IPS-20b (cell line): Measurements from ENCODE around the gene ZNF763.
"Not testable (repeated sequence)": the region's sequence is repeated elsewhere in the genome, so short reads cannot be mapped to it uniquely, and the experiment has no call there.

ENCODE experiments used
- H3K27ac ChIP-seq: one replicate; pipeline ENCODE4 v1.5.1; 2013; ENCODE audit warnings: low read length
- H3K27me3 ChIP-seq: 2 replicates; pipeline ENCODE4 v1.6.1; 2013; ENCODE audit warnings: mild to moderate bottlenecking, low read length, inconsistent platforms; ENCODE audit not compliant: insufficient read depth
- H3K36me3 ChIP-seq: 2 replicates; pipeline ENCODE4 v1.6.1; 2013; ENCODE audit warnings: low read depth, mild to moderate bottlenecking, inconsistent platforms, low read length, moderate library complexity; ENCODE audit not compliant: insufficient read depth
- H3K4me1 ChIP-seq: 2 replicates; pipeline ENCODE4 v1.6.1; 2013; ENCODE audit warnings: mild to moderate bottlenecking, control low read depth, inconsistent platforms, low read length, moderate library complexity; ENCODE audit not compliant: insufficient read depth
- H3K4me3 ChIP-seq: 2 replicates; pipeline ENCODE4 v1.5.1; 2013; ENCODE audit warnings: mild to moderate bottlenecking, low read length, inconsistent platforms
- H3K9ac ChIP-seq: 2 replicates; pipeline ENCODE4 v1.6.1; 2013; ENCODE audit warnings: low read depth, mild to moderate bottlenecking, inconsistent platforms, low read length, moderate library complexity
- H3K9me3 ChIP-seq: 2 replicates; pipeline ENCODE4 v1.6.1; 2013; ENCODE audit warnings: mild to moderate bottlenecking, low read depth, low read length, inconsistent platforms; ENCODE audit not compliant: insufficient read depth

The ZNF763 gene

DNA sequence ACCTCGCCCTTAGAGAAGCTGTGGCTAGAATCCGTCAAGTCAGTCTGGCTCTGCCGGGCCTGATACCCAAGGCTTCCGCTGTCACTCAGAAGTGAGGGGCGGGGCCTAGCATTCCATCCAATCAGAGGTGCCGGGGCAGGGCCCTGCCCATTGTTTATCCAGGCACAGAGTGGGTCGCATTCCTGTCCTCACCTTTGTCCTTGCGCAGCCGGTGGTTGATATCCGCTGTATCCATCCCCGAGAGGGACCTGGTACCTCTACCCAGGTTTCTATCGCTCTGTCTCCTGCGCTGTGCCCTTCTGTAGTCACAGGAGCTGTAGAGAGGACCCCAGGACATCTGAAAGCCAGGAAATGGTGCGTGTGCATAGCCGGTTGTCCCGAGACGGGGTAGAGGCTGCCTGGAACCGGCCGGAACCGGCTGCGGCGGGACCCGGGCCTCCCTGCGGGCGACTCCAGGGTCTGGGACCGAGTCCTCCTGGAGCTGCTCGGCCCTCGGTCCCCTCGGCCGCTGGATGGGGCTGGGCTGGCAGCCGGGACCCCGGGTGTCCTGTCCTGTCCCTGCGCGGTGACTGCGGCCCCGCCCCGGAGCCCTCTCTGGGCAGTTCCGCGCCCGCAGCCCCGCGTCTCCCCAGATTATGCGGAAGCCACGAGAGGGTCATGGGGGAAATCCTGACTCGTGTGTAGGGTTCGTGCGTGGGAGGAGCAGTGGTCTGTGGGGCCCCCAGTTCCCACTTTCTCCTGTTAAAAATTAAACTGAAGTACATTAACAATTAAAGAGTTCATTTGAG lies at the start of gene ZNF763:
ZNF763 (plus strand) TSS at position 183 of the 788 bp plus-strand sequence; CDS start at position 352, 169 bp downstream.
- Histone ChIP-seq H3K27ac (no peak within 1 kb of the TSS), H3K9me3 (no peaks in the 10 kb centered on the region; the same call in none of the 2 replicates), H3K36me3 (no peaks in the 10 kb centered on the region), H3K4me3 (peak within 1 kb of the TSS; percentile 84), H3K27me3 (peaks cover 18% of the 10 kb centered on the region; the same call in 1 of the 2 replicates), H3K9ac (peak within 1 kb of the TSS; percentile 73), H3K4me1 (peaks cover 6% of the 10 kb centered on the region; the same call in 1 of the 2 replicates)

- H3K4me3 ChIP-seq = no peak overlapping the region
- H3K27me3 ChIP-seq = no peaks in the 10 kb centered on the region
- H3K4me1 ChIP-seq = no peaks in the 10 kb centered on the region
- H3K9ac ChIP-seq = no peak overlapping the region
- no peak overlapping the region for H3K27ac ChIP-seq
- no peaks in the 10 kb centered on the region for H3K36me3 ChIP-seq
- peaks cover 22% of the 10 kb centered on the region for H3K9me3 ChIP-seq
Observed at GRCh38 chr19:11921852-11922495, 42.9 kb upstream of the ZNF763 start.

DNA sequence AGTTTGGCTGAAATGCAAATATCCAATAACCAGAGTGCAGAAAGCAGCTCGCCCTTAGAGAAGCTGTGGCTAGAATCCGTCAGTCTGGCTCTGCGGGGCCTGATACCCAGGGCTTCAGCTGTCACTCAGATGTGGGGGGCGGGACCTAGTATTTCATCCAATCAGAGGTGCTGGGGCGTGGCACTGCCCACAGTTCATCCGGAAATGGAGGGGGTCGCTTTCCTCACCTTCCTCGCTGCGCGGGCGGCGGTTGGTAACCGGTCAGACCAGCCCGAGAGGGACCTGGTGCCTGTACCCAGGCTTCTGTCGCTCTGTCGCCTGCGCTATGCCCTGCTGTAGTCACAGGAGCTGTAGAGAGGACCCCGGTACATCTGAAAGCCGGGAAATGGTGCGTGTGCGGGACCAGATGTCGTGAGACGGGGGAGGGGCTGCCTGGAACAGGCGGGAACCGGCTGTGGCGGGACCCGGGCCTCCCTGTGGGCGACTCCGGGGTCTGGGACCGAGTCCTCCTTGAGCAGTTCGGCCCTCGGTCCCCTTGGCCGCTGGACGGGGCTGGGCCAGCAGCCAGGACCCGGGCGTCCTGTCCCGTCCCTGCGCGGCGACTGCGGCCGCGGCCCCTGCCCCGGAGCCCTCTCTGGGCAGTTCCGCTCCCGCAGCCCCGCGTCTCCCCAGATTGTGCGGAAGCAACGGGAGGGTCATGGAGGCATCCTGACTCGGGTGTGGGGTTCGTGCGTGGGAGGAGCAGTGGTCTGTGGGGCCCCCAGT lies 39.8 kb upstream of the ZNF763 start, which contains the start of gene ZNF700:
ZNF700 (plus strand) TSS at position 222 of the 765 bp plus-strand sequence; CDS start at position 326, 104 bp downstream.
- H3K4me3 ChIP-seq = peak within 1 kb of the TSS; percentile 92
- peak within 1 kb of the TSS; percentile 91 for H3K9ac ChIP-seq
- H3K4me1 ChIP-seq = no peaks in the 10 kb centered on the region

GRCh38 chr19:11925651-11926187 lies 39.1 kb upstream of the ZNF763 start:
- H3K4me1 ChIP-seq = not testable (repeated sequence)

More for the DNA sequence above, 39.8 kb upstream of the ZNF763 start, which contains the start of gene ZNF700:
- Histone ChIP-seq H3K36me3 (no peaks in the 10 kb centered on the region), H3K27me3 (no peaks in the 10 kb centered on the region), H3K27ac (peak within 1 kb of the TSS; percentile 43), H3K9me3 (no peaks in the 10 kb centered on the region; the same call in 1 of the 2 replicates)

DNA sequence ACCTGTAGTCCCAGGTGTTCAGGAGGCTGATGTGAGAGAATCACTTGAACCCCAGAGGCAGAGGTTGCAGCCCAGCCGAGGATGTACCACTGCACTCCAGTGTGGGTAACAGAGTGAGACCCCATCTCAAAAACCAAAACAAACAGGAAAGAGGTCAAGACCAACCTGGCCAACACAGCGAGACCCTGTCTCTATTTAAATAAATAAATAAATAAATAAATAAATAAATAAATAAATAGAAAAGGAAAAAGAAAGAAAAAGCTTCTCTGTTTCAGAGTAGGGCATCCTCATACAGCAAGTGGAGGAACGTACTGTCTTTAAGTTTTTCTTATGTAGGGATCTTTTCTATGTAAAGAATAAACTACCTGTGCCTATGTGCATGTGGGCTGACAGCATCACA lies 37.6 kb upstream of the ZNF763 start:
- no peaks in the 10 kb centered on the region; the same call in 1 of the 2 replicates for H3K9me3 ChIP-seq
- H3K4me3 ChIP-seq = no peak overlapping the region
- H3K27me3 ChIP-seq = no peaks in the 10 kb centered on the region
- no peaks in the 10 kb centered on the region for H3K36me3 ChIP-seq
- H3K9ac ChIP-seq = no peak overlapping the region
- H3K27ac ChIP-seq = no peak overlapping the region
- H3K4me1 ChIP-seq = no peaks in the 10 kb centered on the region

More at GRCh38 chr19:11925651-11926187, 39.1 kb upstream of the ZNF763 start:
- Histone ChIP-seq H3K27ac (peak overlapping the region; percentile 43), H3K4me3 (peak overlapping the region; percentile 92), H3K9ac (peak overlapping the region; percentile 91)
- not testable (repeated sequence) for H3K36me3 ChIP-seq, H3K9me3 ChIP-seq, H3K27me3 ChIP-seq

- H3K36me3 ChIP-seq = 0 out of 2 replicates have a peak, but pooled peaks cover 3% of the 10 kb centered on the region
Observed at GRCh38 chr19:11931051-11931450, 33.8 kb upstream of the ZNF763 start.

GRCh38 chr19:11931513-11931912 lies 33.3 kb upstream of the ZNF763 start:
- Histone ChIP-seq H3K36me3 (0 out of 2 replicates have a peak, but pooled peaks cover 3% of the 10 kb centered on the region), H3K9me3 (peaks cover 12% of the 10 kb centered on the region), H3K27ac (no peak overlapping the region), H3K9ac (no peak overlapping the region), H3K4me3 (no peak overlapping the region), H3K27me3 (no peaks in the 10 kb centered on the region), H3K4me1 (no peaks in the 10 kb centered on the region)

More at GRCh38 chr19:11931051-11931450, 33.8 kb upstream of the ZNF763 start:
- peaks cover 12% of the 10 kb centered on the region for H3K9me3 ChIP-seq
- no peaks in the 10 kb centered on the region for H3K4me1 ChIP-seq
- H3K27me3 ChIP-seq = no peaks in the 10 kb centered on the region
- H3K9ac ChIP-seq = no peak overlapping the region
- no peak overlapping the region for H3K4me3 ChIP-seq
- no peak overlapping the region for H3K27ac ChIP-seq

GRCh38 chr19:11935829-11936228 lies 29.0 kb upstream of the ZNF763 start:
- not testable (repeated sequence) for H3K27me3 ChIP-seq, H3K36me3 ChIP-seq, H3K27ac ChIP-seq, H3K4me1 ChIP-seq, H3K9ac ChIP-seq, H3K4me3 ChIP-seq
- H3K9me3 ChIP-seq = peaks cover 36% of the 10 kb centered on the region

GRCh38 chr19:11938383-11938782 lies 26.5 kb upstream of the ZNF763 start:
- H3K9me3 ChIP-seq = peaks cover 50% of the 10 kb centered on the region
- H3K9ac ChIP-seq, H3K4me3 ChIP-seq, H3K4me1 ChIP-seq, H3K36me3 ChIP-seq, H3K27me3 ChIP-seq, H3K27ac ChIP-seq: not testable (repeated sequence)

DNA sequence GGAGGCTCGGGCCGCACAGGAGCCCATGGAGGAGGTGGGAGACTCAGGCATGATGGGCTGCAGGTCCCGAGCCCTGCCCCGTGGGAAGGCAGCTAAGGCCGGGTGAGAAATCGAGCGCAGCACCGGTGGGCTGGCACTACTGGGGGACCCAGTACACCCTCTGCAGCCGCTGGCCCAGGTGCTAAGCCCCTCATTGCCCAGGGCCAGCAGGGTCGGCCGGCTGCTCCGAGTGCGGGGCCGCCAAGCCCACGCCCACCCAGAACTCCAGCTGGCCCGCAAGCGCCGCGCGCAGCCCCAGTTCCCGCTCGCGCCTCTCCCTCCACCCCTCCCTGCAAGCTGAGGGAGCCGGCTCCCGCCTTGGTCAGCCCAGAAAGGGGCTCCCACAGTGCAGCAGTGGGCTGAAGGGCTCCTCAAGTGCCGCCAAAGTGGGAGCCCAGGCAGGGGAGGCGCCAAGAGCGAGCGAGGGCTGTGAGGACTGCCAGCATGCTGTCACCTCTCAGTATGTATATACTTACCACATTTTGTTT lies 23.4 kb upstream of the ZNF763 start:
- H3K9ac ChIP-seq, H3K27ac ChIP-seq, H3K36me3 ChIP-seq, H3K4me3 ChIP-seq, H3K4me1 ChIP-seq, H3K27me3 ChIP-seq: not testable (repeated sequence)
- H3K9me3 ChIP-seq = peaks cover 71% of the 10 kb centered on the region
